Measurements from ENCODE around the gene ENPP1.

ENPP1 gene

GRCh38 chr6:131831392-131831791, 23.6 kb downstream of the ENPP1 start:
- TF ChIP-seq CTCF (conservative IDR thresholded peaks at IDR 0.05): no peak
- TF ChIP-seq ZFX (IDR thresholded peaks at IDR 0.05): no peak

GRCh38 chr6:131831886-131832285, 24.1 kb downstream of the ENPP1 start:
- no peak for TF ChIP-seq ZFX (IDR thresholded peaks at IDR 0.05)
- TF ChIP-seq CTCF (conservative IDR thresholded peaks at IDR 0.05): no peak
- no peak overlapping the region for H3K27ac ChIP-seq

More at GRCh38 chr6:131831392-131831791, 23.6 kb downstream of the ENPP1 start:
- no peak overlapping the region for H3K27ac ChIP-seq

GRCh38 chr6:131832363-131832762, 24.5 kb downstream of the ENPP1 start:
- no peak overlapping the region for H3K27ac ChIP-seq
- TF ChIP-seq ZFX (IDR thresholded peaks at IDR 0.05) (no peak), CTCF (conservative IDR thresholded peaks at IDR 0.05) (no peak)

- TF ChIP-seq CTCF (conservative IDR thresholded peaks at IDR 0.05) (no peak), ZFX (IDR thresholded peaks at IDR 0.05) (no peak)
- H3K27ac ChIP-seq: no peak overlapping the region
Measured at GRCh38 chr6:131838051-131838450, 30.2 kb downstream of the ENPP1 start.

DNA sequence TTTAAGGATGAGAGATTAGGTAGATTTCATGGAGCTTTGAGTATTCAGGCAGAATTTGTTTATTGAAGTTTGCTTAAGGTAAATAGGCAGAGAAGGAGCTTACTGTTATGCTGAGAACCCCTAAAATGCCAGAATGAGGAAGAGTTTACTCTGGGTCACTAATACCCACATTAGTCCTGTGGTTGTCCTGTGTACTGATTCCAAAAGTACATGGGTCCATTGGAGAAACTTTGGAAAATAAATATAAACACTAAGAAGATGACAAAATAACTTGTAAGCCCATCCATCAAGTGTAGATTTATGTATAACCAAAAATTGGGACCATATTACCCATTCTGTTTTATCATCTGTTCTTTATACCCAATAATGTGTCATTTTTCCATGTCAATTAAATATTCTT, 31.6 kb downstream of the ENPP1 start:
- no peak for TF ChIP-seq CTCF (conservative IDR thresholded peaks at IDR 0.05)
- no peak for TF ChIP-seq ZFX (IDR thresholded peaks at IDR 0.05)

DNA sequence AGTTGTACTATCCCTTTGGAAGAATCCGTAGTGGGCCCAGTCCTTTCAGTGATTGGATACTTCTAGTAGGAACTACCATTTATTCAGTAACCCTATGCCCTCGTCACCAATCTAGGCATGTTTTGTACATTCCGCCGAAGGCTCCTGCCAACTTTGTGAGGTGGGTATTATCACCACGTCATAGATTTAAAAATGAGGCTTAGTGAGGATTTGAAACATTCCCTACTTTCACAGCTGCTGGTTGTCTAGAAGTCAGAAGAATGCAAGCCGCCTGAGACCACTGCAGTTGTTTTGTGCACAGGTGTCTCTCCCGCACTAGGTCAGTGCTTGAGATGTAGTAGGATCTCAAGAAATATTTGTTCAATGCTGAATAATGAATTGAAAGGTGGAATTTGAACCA, 32.6 kb downstream of the ENPP1 start:
- TF ChIP-seq CTCF (conservative IDR thresholded peaks at IDR 0.05): no peak
- no peak for TF ChIP-seq ZFX (IDR thresholded peaks at IDR 0.05)
- no peak overlapping the region for H3K27ac ChIP-seq

More for the DNA sequence above, 31.6 kb downstream of the ENPP1 start:
- H3K27ac ChIP-seq: no peak overlapping the region

- no peak overlapping the region for H3K27ac ChIP-seq
- no peak for TF ChIP-seq CTCF (conservative IDR thresholded peaks at IDR 0.05)
- no peak for TF ChIP-seq ZFX (IDR thresholded peaks at IDR 0.05)
Measured at GRCh38 chr6:131840936-131841583, 33.2 kb downstream of the ENPP1 start.
